NCI-H345 treated with DMSO at 0.1 percent for 48 hours (cell line): Measurements from ENCODE around the gene ROR1.

Experiments used
- DNase-seq: peaks from one replicate; lab custom pipeline; 2025; ENCODE audit not compliant: unreplicated experiment; lab: John Stamatoyannopoulos, UW

The ROR1 gene

DNA sequence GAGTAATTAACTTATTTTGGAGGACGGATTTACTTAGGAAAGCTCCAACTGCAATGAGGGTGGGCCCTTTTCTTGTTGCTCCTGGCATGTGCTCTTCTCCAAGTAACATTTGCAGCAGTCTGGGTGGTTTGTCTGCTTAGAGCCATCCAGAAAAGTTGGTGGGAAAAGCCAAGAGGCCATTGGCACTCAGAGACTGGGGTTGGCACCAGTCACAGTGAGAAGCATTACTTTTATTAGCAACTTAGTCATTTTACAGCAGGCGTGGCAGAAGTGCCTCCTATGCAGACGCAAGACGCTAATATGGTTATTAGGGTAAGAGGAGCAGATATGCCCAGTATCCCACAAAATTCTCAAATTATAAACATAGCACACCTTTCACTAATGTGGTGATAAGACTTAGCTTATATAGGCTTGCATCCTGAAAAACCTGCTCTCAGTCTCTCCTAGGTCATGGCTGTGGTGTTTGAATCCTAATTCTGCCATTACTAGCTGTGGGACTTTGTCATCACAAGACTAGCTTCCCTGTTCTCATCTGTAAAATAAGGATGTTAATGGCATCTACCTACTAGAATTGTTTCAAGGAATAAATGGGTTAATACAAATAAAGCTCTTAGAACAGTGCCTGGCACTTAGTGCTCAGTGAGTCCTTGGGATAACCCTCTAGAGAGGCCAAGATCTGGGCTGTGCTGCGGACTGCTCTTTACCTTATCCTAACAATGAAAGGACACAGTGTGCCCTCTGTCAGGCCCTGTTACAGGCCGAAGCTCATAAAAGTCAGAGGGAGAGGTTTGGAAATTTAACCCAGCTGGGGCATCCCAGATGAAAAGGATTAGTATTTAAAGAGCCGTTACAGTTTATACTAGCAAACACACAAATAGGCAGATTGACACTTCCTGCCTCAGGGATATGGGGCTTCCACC lies 154.6 kb downstream of the ROR1 start:
- no peak for DNase-seq

DNA sequence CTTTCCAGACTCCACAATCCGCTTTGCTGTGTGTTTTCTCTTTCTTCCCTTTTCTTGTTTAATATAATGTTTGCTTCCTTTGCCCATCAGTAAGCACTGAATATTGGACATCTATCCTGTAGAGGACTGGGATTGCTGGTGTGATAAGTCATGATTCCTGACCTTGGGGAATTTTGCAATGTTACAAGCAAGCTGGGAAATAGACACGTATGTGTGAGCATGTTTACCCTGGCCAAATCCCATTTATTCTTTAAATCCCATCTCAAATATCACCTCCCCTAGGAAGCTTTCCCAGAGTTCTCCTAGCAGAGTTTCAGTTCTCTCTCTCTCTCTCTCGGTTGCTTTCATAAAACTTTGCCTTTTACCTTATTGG lies 155.3 kb downstream of the ROR1 start:
- no peak for DNase-seq

DNA sequence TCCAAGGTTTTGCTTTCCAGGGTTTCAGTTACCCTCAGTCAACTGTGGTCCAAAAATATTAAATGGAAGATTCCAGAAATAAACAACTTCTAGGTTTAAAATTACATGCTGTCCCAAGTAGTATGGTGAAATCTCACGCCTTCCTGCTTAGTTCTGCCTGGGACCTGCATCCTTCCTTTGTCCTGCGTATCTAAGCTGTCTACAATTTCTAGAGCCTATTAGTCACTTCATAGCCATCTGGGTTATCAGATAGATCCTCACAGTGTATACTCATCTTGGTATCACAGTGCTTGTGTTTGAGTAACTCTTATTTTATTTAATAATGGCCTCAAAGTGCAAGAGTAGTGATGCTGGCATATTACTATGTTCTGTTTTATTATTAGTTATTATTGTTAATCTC lies 157.7 kb downstream of the ROR1 start:
- no peak for DNase-seq

DNA sequence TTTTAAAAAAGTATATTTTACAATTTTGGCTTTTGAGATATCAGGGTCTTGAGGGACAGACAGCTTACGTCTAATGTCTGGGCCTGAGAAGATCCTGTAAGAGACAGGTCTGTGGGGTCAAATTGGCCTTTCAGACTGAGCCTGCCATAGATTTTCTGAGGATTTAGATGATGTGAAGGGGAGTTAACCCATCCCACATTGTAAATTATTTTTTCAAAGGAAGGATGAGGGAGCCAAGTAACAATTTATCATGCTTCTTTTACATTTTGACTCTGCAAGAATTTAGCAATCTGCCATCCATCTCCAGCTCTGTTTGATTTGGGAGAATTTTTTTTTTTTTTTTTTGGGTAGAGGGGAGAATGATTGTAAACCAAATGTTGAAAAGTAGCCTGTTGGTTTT lies 160.9 kb downstream of the ROR1 start:
- no peak for DNase-seq

DNA sequence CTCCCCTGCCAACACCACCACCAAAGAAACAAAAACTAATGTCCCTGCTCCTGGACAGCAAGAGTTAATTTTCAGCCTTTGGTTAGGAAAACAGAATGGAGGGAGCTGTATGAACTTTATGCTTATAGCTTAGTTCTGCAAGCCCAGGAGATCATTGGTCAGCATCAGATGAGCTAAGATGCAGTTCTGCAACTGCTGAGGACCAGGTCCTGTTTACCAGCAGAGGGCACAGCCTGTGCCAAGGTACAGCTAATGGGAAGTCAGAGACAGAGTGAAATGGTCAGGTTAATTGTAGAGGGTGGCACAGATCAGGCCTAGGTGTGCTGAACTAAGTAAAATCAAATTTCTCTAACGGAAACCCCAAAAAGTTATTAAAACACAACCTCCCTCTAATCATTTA lies 161.3 kb downstream of the ROR1 start:
- no peak for DNase-seq

DNA sequence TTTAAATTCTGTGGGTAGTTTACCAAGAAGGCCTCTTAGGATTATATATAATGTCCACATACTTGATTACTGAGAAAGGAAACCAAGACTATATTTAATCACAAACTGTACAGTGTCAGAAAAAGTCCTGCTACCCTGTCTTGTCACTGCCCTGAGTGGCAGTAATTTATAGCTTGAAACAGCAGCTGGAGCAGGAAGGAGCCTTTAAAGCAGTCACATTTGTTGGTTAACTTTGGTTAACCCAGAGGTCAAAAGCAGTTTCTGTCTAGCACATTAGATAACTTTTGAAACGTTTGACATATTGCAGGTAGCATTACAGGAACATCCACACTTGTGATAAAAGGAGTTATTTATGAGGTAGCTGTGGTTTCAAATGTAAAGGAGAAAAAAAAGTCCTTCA lies 161.7 kb downstream of the ROR1 start:
- no peak for DNase-seq

DNA sequence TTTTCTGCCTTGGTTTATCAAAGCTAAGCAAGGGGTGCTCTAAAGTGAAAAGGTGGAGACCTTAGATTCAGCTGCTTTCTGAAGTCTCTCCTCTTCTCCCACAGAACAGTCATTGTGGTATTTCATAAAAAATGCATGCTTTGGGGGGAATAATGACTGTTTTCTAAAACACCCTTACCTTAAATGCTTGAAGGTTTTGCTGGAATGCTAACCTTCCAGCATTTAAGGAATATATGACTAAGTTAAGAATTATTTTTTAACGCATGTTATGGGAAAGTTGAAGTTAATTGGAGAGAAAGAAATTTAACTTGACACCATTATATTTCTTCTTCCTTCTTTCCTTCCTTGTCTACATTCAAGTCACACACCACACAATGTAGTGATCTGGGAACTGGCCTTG lies 162.5 kb downstream of the ROR1 start:
- no peak for DNase-seq

DNA sequence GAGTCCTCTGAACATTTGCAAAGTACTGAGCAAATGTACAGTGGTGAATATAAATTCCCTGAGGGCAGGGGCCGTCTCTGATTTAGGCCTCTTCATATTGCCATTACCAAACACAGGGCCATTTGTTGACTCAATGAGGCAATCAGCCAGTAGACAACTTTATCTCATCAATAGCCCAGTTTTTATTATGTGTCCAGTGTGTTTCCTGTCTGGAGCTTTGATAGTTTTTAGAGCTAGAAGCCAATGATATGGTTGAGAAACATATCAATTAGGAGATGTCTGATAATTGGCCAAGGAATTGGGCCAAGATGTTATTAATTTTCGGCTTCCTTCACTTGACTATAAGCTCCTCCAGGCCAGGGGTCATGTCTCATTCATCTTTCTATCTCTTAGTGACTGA lies 163.0 kb downstream of the ROR1 start:
- no peak for DNase-seq

DNA sequence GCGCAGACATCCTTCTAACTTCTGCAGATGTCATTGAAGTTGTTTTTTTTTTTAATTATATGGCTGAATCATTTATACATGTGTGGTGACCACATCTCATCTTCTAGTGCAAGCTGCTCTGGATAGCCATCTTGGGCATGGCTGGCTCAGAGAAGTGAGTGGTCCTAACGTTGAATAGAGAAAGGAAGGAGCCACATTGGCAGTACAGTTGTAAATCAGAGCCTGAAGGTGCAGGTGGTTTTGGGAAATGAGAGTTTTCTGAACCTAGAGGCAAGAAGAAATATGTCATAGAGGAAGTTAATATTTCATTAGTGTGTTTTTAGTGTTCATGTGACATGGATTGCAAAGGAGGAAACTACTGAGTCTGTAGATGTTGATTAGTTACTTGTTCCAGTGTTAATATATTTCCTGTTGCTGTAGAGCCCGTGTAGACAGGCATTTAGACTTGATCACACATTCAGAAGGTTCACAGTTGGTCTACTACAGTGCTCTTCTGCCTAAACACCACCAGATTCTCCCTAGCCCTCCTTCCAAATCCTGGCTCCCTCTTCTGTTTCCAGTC lies 163.7 kb downstream of the ROR1 start:
- DNase-seq: no peak

DNA sequence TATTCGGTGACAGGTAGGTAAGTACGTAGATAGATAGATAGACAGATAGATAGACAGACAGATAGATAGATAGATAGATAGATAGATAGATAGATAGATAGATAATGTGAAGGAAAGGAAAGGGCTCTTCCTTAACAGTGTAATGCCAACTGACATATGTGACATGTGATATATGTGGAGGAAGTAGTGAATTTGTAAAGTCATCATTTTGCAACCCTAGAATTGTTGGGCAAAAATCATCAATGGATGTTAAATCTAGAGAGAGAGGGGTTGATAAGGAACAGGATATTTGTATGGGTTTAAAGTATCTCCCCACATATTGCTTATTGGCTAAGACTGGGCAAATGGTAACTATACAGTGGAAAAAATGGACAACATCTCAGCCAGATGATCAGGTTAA lies 166.6 kb downstream of the ROR1 start:
- no peak for DNase-seq

DNA sequence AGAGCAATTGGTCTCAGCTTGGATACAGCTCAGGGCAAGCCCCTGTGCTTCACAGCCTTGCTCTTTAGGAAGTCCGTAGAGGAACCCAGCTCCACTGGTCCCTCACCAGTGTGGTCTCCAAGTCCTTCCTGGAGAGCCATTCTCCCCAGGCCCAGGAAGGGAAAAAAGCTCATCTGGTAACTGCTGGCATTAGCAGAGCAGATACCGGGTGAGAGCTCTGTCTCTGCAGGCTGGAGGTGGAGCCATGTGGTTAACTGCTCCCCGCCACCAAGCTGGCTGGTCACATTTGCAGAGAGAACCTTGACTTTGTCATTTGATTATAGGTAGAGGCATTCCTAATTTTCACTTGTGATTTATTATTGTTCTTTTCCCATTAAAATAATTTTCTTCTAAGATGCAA lies 169.6 kb downstream of the ROR1 start:
- no peak for DNase-seq

DNA sequence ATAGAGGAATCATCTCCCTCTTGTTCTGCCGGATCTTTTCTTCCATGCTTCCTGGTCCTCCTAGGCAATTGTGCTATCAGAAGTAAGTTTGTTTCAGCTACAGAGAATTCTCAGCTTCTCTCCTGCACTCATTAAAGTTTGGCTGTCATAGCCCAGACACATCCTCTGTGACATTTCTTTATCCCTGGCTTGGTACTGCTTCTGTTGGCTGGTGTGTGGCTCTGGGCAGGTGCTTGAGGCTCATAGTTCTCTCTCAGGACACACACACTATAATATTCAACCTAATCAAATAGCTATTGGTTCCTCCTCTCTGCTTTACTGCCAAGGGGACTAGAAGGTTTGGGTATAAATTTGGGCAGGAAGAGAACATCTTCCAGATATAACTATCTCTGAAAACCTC lies 172.1 kb downstream of the ROR1 start:
- DNase-seq: no peak

DNA sequence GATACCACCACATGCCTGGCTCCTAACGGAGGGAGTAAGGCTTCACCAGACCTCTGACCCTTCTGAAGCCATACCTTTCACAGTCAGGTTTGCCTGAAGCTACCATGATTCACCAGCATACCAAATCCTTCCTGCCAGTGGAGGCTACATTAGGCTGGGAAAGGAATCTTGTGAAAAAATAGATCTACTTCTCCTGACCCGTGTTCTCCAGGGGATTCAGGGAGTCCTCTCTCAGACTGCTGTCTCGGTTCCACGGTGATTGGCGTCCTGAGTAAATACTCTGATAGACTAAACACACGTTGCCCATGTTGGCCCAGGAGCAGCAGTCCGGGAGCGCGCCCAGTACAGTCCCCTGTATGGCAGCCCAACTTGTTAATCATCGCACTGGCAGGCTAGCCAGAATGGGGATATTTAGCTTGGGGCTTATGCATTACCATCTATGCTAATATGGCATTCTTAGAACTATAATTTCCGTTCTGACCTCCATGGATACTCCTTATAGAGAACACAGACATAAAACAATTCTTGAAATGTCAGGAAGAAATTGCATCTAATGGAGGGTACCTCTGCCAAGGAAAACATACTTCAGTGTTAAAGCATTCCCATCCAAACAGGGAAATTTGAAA lies 173.2 kb downstream of the ROR1 start:
- no peak for DNase-seq

DNA sequence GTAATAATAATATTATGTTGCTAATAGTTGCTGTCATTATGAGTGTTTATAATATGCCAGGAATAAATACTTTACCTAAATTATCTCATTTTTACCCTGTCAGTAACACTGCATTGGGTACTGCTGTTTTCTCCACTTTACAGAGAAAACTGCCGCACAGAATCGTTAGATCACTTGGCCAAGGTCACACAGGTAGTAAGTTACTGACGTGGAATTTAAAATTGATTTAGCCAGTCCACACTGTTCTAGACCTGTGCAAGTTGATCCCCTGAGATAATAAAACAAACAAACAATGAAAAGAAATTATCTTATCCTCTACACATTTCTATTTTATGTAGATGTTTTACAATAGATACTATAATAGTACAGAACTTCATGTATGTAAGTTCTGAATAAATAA lies 174.1 kb downstream of the ROR1 start:
- no peak for DNase-seq

DNA sequence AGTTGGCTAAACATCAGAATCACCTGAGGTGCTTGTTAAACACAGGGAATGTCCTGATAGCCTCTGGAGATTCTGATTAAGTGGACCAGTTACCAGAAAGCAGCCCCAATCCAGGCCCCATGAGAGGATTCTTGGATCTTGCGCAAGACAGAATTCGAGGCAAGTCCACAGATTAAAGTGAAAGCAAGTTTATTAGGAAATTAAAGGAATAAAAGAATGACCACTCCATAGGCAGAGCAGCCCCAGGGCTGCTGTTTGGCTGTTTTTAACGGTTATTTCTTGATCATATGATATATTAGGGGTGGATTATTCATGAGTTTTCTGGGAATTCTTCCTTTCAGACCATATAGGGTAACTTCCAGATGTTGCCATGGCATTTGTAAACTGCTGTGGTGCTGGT lies 176.2 kb downstream of the ROR1 start:
- DNase-seq: no peak

DNA sequence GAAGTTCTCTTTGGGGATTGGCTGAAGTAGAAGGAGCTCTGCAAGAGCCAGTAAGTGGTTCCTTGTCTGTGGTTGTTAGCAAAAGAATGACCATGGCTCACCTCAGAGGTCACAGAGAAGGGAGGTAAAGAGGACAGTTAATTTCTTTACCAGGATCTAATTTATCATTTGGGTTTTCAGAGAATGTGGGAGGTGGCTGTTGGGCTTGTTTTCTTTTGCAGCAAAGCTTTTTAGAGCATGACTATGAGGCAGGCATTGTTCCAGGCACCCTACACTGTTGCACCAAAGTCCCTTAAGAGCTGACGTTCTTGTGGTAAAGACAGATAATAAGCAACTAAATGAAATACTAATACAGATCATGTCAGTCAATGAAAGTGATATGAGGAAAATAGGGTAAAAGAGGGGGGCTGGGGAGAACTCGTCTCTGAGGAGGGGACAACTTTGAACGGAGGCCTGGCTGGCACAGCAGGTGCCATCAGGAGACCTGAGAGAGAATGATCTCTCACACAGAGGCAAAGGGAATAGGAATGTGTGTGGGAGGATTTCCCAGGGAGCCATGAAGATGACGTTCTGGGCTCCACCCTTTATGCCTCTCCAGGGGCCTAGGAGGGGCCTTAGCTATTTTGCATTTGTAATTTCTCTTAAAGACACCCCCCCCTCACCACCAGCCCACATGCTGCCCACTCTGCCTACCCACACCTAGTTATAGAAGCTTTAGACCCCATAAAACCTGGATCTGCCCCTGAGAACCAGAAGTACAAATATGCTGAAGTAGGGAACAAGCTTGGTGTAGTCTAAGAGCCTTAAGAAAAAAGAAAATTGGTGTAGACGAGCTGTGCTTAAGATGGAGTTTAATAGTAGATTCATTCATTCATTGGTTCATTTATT lies 177.5 kb downstream of the ROR1 start:
- no peak for DNase-seq

DNA sequence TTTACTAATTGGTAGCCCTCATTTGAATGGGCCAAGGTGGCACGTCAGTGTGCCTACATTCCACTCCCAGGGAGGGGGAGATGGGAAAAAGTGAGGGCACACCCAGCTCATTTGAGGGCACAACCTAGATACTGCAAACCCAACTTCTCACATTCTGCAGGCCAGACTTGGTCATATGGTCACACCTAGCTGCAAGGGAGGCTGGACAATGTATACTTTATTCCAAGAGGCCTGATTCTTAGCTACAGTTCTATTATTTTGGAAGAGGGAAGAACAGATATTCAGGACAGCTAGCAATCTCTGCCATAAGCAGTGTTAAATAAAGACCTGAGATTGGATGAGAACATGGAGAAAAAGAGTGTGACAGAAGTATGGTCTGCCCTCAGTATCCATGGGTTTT lies 180.4 kb downstream of the ROR1 start:
- DNase-seq: no peak

DNA sequence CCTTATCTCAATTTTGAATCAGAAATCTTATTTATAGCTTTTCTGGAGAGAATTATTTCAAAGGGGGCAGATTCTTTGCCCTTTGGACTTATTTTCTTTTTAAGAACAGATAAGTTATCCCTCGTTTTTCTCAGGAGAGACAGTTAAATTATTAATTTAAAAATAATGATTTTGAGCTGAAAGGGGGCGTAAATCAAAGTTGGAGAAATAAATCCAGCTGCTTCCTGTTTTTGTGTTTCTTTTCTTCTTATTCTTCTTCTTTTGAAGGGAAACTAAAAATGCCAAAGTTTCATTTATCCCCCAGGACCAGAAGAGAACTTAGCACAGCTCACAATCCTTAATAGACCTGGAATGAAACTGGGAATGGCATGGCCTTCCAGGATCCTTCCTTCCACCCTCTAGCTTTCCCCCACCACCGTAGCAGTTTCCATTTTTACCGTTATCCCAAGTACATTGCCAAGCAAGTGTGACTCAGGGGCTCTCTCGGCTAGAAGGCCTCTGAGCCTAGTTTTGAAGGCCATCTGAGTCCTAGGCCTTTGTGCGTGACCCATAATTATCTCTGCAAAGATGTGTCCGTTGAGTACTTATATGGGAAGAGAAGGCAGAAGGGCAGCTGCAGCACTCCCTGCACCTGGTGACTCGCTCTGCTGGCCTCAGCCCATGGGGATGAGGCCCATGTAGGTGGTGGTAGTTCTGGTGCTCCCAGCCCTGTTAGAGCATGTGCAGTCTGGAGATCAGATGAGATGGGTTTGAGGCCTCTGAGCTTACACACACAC lies 181.7 kb downstream of the ROR1 start:
- DNase-seq: no peak

DNA sequence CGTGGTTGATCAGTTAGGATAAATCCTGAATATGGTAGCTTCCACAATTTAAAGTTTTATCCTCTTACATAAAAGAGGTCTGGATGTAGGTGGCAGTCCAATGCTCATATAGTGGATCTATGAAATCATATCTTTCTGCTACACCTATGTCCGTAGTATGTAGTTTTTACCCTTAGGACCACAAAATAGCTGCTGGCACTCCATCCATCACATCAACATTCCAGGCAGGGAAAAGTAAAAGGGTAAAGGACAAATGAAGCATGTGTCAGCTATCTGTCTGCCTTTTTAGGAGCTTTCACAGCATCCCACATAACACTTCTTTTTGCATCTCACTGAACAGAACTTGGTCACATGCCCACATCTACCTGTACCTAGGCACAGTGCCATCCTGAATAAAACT lies 184.7 kb downstream of the ROR1 start:
- no peak for DNase-seq

DNA sequence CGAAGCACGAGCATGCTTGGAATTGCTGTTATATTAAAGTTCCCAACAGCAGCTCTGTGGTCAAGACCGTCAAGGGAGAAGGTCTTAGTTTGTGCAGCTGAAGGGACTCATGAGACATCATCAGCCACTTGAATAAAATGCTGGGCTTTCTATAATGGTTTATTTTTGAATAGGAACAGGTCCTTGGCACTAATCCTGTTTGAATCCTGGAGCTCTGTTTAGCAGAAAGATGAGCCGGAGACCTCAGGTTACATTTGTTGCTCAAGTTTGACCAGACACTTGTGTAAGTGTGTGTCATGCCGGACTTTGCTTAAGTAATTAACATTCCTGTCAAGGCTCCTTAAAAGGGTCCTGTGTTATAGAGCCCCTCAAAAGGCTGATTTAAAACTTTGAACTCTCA lies 186.5 kb downstream of the ROR1 start:
- no peak for DNase-seq

DNA sequence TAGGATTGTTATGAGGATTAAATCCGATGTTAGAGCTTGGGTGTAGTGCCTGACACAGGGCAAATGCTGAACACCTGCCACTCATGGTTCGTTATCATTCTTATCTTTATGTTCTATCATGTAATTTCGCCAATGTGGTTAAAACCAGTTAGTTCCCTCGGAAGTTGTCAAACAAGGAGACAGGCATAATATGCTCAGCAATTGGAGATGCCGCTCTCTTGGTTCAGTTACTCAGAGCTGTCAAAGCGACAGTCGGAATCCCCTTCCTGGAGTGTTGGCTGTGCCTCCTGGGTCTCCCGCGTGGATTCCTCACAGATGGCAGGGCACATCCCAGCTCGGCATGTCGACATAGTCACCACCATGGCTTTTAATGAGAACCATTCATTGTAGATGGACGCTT lies 192.2 kb downstream of the ROR1 start:
- DNase-seq: no peak
